Upper lobe of left lung (tissue), 4 donors: Measurements from ENCODE around the gene SH3PXD2A.

Source experiments
- CTCF ChIP-seq, 6 experiments: fragments of 450-650 bp in 4 of 6; fragments of 200-600 bp in 2 of 6; sonication (generic) in 2 of 6; IDR thresholded peaks; one replicate each; pipeline ENCODE4 v1.5.1; 2016 to 2019; ENCODE audit warnings: antibody characterized with exemption in 6 of 6
- EP300 ChIP-seq, 4 donors: sonication (generic); formaldehyde crosslinking; IDR thresholded peaks; one replicate each; pipeline ENCODE4 v1.5.1; 2017; ENCODE audit warnings: antibody characterized with exemption in 4 of 4, control low read depth in 2 of 4
- POLR2A ChIP-seq, 4 donors: fragments of 450-650 bp; IDR thresholded peaks; one replicate each; pipeline ENCODE4 v1.5.1; 2016 to 2017; ENCODE audit warnings: antibody characterized with exemption in 4 of 4, mild to moderate bottlenecking in 2 of 4
- POLR2AphosphoS5 ChIP-seq, 2 donors: sonication (generic); formaldehyde crosslinking; IDR thresholded peaks; one replicate each; pipeline ENCODE4 v1.5.1; 2017; ENCODE audit warnings: antibody characterized with exemption in 2 of 2

GRCh38 chr10:103895411-103896186 is 40.2 kb upstream of the SH3PXD2A start:
- TF ChIP-seq EP300 (IDR thresholded peaks at IDR 0.05) (peak in 3 of 4 donors; percentile 14 to 57 (median 53)), CTCF (IDR thresholded peaks at IDR 0.05) (no peak), POLR2A (IDR thresholded peaks at IDR 0.05) (no peak), POLR2AphosphoS5 (IDR thresholded peaks at IDR 0.05) (peak; percentile 32 to 78)
